Muscle of back (tissue), 11 donors: ENCODE results near the gene RFXAP. TPM values are rescaled to one million over a fixed set of nuclear protein-coding genes. Genes with fewer than 3 reads are reported as not detected.
A peak's percentile ranks its signal among the peaks of the same experiment; 100 is the strongest.

ENCODE experiments used
- DNase-seq, 3 donors: peaks; one replicate each; pipeline versions ENCODE4 v3.0.0 to v3.0.0-alpha.2; 2013
- polyA plus RNA-seq, 10 donors: library from polyadenylated mRNA; unstranded; fragments of 120-200 nt; gene quantifications; one replicate each; pipeline ENCODE4 v1.2.1, GENCODE V29; 2013; ENCODE audit not compliant: insufficient read length in 10 of 10

The RFXAP gene
- polyA plus RNA-seq, 10 donors: 8.1 to 15.0 (median 11.3) TPM

DNA sequence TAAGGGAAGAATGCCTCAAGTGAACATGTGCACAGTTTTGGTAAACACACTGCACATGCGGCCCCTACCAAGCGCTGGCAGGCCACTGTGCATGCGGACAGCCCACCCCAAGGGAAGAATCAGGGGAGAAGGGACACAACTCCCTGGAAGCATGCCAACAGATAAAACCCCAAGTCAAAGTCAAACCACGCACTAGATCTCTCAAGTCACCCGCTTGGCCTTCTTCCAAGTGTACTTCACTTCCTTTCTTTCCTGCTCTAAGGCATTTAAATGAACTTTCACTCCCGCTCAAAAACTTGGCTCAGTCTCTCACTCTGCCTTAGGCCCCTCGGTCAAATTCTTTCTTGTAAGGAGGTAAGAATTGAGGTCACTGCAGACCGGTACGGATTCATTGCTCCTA is 4.6 kb upstream of the RFXAP start:
- peak in 1 of 3 donors; percentile 21 for DNase-seq

DNA sequence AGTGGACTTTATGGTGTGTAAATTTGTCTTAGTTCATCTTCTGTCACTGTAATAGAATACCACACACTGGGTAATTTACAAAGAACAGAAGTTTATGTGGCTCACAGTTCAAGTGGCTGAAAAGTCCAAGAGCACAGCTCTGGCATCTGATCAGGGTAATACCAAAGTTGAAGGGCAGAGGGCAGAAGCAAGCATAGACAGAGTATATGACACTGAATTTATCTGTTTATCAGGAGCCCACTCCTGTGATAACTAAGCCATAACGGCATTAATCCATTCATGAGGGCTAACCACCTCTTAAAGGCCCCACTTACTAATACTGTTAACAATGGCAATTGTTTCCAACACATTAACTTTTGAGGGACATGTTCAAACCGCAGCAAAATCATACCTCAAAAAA is 4.0 kb upstream of the RFXAP start:
- no peak for DNase-seq

DNA sequence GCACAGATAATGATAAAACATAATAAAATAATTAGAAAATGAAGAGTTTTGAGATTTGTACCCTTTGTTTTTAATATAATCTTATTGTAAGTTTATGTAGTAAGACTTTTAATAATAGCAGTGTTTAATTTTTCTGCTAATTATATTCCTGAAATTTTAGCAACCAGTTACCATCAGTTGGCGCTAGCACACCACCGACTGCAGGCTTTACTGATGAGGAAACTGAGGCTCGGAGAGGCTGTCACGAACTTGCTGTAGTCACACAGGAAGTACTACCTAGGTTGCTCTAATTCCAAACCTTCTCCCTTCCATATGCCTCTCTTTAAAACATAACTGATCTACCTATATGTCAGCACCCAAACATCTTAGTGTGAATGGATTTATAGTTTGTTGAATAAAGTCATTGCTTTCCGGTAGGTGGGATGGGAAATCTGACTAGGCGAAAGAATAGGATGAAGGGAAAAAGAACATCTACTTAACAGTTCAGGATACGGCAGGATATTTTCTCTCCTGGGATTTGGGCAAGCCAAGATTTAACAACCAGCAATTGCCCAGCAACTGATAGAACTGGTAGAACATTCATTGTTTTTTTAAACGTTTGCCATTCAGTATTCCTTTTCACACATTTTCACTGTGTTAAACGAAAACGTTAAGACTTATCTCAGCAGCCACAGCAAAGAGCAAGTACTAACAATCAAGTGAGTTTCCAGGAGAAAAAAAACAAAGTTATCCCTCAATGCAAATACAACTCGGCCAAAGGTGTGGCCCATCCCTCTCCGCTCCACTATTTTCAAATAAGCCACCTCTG is 822 bp upstream of the RFXAP start:
- DNase-seq: no peak

DNA sequence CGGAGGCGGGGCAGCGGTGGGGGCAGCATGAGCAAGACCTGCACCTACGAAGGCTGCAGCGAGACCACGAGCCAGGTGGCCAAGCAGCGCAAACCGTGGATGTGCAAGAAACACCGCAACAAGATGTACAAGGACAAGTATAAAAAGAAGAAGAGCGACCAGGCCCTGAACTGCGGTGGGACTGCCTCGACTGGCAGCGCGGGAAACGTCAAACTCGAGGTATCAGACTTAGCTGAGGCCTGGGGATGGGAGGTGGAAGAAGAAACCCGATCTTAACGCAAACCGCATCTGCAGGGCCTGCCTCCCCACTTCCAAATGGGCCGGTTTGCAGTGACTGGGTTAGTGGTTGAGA is 693 bp downstream of the RFXAP start:
- DNase-seq: no peak

DNA sequence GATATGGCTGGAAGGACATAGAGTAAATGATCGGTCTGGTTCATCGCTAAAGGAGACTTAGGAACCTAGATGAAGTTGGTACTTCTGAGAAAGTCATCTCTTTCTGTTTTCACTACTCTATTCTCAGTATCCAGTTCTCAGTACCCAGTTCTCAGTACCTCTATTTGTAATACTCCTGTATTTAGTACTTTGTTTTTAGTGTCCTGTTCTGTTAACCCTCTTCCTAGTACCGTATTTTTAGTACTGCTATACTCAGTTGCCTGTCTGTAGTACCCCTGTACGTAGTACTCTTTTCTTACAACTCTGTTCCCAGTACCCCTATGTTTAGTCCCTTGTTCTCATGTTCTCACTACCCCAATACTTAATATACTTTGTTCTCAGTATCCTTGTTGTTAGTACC is 1.2 kb downstream of the RFXAP start:
- no peak for DNase-seq

DNA sequence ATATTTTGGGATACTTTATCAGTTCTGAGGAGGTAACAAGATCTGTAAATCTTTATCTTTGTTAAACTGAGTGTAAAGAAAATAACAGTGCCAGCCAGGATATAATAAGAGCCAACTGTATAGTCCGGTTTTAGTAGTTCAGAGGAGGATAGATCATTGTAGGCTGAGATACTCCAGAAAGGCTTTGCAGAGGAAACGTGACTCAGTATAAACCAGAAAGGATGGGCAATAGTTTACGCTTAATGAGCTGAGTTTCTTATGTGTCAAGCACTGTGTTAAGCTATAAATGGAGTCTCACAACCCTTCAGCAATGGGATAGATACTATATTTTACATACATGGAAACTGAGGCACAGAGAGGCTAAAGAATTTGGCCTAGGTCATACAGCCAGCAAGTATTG is 3.8 kb downstream of the RFXAP start:
- DNase-seq: no peak

DNA sequence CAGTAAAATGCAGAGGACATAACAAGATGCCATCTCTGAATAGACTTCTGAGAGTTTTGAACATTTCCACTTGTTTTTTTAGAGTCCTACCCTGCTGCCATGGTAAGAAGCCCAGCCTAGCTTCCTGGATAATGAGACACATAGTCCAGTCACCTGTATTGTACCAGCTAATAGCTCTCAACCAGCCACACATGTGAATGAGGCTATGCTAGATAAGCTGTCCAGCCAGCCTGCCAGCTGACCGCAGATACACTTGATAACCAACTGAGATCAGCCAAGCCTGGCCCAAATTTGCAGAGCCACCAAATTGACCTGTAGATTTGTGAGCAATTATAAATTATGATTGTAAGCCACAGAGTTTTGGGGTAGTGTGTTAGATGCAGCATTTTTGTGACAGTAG is 10.7 kb downstream of the RFXAP start:
- DNase-seq: no peak

DNA sequence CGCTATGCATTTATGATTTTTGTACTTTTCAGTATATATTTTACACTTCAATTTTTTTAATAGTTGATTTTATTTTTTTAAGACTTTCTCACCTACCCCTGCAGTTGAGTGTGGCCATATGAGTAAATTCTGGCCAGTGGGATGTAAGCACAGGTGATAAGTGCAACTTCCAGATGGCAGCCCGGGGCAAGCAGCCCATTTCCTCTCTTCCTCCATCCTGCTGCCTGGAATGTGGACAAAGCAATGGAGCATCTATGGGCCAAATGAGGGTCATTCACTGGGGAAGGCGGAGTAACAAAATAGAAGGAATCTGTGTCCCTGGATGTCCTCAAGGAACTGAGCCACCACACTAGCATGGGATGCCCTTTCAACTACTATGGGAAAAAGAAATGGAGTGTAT is 12.3 kb downstream of the RFXAP start:
- no peak for DNase-seq

DNA sequence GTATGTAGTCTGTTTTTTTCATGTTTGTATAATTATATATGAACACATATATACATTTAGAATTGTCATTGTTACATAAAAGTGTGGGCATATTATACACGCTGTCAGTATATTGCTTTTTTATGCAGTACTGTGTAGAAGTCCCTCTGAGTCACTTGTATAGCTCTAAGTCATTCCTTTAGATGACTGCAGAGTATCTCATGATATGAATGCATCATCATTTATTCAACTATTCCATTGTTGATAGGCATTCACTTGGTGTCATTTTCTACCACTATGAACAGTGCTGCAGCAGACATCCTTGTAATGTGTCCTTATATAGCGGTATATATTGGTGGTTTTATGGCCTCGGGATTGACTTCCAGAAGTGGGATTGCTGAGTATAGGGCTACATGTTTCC is 15.3 kb downstream of the RFXAP start:
- DNase-seq: no peak

DNA sequence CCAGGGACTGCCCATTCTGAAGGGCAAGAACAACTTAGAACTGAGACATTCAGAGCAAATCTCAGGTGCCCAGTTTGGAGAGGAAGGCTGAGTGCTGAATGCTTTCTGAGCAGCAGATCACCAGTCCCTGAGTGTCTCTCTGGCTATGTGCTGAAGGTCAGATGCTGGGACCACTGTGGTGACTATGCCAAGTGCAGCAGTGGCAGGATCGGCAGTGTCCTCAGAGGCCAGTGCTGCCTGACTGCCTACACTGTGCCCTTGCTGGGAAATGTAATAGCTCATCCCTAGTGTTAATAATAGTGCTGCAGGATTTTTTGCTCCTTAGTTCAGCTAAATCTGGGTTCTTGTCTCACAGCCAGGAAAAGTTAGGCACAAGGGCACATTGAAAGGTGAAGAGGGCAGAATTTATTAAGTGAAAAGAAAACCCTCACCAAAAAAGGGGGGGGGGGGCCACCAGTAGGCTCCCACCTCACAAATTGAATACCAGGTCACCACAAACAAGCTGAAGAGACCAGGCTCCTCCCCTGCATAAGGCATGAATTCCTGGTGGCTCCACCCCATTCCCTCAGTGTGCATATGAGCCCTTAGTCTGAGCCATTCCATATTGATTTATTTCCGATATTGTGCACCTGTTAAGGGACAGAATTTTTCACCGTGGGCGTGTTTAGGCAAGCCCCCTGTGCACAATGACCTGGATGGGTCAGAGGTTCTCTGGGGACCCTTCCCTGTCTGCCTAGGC is 18.5 kb downstream of the RFXAP start:
- DNase-seq: no peak

DNA sequence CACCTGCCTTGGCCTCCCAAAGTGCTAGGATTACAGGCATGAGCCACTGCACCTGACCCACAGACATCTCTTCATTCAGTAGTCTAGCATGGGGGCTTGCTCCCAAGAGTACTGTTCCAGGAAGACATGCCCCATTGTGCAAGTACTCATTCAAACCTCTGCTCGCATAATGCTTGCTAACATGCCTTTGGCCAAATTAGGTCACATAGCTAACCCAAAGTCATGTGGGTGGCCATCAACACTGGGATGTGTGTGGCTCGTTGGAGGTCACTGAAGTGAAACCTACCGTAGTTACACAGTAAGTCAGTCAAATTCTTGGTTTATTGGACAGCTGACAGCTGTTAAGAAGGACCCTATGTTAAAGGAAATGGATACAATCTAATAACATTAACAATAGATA is 20.3 kb downstream of the RFXAP start:
- no peak for DNase-seq

DNA sequence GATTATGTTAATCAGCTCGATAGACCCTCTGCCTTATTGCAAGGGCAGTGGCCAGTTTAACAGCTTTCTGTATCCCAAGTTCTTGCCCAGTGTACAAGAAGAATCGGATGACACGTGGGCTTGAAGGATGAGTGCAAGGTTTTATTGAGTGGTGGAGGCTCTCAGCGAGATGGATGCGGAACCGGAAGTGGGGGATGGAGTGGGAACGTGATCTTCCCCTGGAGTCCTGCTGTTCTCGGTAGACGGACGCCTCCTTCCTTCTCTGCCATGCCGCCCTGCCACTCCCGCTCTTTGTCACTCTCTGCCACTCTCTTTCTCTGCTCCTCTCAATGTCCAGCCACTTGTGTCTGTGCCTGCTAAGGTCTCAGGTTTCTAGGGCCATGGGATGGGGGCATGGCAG is 21.0 kb downstream of the RFXAP start:
- no peak for DNase-seq

DNA sequence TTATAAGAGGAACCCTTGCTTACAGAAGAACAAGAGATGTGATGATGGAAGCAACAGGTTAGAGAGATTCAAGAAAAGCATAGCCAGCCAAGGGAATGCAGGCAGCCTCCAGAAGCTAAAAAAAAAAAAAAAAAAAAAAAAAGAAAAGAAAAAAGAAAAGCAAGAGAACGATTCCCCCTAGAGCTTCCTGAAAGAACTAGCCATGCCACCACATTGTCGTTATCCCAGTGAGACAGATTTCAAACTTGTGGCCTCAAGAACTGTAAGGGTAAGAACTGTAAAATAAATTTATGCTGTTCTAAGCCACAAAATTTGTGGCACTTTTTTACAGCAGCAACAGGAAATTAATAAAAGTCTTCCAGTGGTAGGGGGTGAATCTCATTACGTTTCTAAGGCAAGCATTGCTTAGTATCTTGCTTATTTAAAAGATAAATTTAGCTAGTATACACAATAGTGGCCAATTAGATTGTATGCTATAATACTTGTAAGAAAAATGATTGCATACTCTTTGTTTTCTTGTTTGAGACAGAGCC is 21.8 kb downstream of the RFXAP start:
- DNase-seq: no peak

DNA sequence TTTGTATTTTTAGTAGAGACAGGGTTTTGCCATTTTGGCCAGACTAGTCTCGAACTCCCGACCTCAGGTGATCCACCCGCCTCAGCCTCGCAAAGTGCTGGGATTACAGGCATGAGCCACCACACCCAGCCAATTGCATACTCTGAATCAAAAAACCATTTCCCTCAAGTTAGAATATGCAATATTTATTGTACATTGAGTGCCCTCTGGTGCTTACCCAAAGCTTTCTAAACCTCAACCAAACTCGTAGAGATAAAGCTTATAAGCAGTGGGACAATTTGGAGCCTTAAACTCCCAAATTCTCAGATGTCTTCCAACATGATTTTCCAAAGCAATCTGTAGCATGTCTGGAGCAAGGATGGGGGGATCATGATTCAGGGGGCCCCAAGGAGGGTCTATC is 22.4 kb downstream of the RFXAP start:
- DNase-seq: no peak

DNA sequence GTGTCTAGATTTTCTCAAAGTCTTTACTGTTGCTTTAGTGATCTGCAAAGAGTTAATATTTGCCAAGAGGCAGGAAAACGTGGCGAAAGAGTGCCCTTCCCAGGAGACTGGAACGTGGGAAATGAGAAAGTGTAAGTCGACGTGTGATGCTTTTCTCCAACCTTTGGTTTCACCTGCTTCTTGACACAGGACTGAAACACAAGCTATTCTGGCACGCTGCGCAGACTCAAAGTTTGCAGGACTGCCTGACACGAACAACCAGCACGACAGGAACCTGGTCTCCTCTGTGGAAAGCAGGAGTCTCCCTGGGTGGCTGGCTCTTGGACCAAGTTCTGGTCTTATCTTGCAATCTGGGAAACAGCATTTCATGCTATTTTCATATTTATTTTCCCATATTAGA is 28.6 kb downstream of the RFXAP start:
- DNase-seq: no peak

DNA sequence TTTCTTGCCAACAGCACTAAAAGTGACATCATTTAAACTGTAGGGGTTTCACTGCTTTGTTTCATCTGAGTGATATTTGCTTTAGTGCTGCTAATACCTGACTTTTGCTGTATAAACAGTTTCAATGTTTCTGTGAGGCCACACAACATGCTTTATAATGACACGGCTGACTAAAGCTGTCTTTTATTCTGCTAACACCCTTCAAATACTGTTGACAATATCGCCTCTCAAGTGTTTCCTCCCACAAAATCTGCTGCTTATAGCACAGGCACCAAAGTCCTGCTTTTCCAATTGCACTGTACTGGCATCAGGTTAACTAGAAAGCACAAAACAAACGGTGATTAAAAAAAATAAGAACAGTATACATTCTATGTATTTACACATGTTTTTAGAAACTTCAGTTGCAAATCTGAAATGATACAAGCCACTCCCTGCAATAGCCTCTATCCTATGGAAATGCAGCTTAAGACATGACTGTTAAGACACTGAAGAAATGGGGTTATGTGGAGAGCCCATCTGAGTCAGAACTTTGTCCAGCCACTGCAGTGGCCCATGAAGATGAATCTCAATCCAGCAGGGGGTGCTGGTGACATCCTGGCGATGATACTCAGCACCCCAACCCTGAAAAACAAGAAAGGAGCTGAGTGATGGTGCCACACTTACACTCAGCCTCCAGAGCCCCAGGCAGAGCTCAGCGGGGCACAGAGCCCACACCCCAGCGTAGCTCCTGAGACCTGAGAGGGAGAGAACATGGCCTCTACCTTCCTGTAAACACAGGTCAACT is 29.4 kb downstream of the RFXAP start:
- no peak for DNase-seq

DNA sequence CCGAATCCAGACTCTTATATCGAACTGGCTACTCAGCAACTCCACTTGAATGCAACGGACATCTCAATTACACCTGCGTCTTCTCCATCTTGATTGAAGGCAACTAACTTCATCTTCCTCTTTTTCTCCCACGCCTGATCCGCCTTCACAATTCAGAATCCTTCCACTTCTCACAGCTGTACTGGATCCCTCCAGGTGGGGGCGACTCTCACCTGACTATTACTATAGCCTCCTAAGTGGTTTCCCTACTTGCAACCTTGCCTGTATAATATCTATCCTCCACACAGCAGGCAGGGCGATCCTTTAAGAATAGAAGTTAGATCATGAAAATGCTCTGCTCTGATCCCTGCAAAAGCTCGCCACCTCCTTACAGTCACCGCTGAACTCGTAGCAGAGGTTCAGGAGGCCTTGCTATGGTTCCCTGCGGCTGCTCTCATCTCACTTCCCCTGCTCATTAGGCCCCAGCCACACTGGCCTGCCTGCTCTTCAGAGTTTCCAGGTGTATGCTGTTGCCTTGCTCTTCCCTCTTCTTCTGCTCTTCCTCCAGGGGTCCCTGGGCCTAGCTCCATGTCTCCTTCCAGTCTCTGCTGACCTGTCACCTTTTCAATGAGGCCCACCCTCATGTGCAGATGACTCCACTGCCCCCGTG is 31.9 kb downstream of the RFXAP start:
- DNase-seq: no peak

DNA sequence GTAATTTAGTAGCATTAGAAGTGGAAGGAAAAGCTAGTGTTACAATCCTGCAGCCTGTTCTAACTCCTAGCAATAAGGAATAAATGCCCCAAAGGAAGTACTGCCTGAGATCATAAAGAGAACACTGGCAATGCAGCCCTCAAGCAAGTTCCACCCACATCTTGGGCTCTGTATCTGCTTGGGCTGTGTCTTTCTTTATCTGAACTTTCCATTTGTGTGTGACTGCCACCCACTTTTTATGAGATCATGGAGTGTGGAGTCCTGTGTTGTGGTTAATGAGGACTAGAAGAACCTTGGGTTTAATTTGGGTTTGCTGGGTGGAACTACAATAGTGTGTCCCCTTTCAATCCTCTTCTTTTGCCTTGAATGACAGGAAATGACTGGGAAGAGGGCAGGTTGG is 38.2 kb downstream of the RFXAP start:
- DNase-seq: no peak

DNA sequence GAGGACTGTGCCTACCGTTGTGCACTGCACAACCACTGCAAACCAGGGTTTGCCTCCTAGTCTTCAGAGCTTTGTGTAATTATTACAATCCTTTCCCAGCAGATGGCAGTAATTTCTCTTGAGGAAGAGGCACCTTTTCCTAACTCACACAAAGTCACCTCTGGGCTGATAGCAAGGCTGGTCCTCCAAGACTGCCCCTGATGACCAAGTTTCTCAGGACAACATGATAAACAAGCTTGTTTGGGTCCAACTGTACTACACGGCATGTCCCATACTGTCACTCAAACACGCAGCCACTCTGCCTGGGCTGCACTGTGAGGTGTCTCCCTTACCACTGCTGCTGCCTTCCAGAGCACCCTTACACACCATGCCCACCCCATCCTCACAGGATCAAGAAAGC is 39.3 kb downstream of the RFXAP start:
- peak; percentile 24 to 59 (median 31) for DNase-seq

DNA sequence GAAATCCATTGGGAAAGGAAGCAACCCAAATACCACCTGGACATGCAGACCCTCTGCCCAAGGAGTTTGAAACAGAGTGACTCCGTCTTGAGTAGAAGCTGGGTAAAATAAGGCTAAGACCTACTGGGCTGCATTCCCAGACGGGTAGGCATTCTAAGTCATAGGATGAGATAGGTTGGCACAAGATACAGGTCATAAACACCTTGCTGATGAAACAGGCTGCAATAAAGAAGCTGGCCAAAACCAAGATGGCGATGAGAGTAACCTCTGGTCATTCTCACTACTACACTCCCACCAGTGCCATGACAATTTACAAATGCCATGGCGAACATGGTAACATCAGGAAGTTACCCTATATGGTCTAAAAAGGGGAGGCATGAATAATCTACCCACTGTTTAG is 40.2 kb downstream of the RFXAP start:
- DNase-seq: no peak

DNA sequence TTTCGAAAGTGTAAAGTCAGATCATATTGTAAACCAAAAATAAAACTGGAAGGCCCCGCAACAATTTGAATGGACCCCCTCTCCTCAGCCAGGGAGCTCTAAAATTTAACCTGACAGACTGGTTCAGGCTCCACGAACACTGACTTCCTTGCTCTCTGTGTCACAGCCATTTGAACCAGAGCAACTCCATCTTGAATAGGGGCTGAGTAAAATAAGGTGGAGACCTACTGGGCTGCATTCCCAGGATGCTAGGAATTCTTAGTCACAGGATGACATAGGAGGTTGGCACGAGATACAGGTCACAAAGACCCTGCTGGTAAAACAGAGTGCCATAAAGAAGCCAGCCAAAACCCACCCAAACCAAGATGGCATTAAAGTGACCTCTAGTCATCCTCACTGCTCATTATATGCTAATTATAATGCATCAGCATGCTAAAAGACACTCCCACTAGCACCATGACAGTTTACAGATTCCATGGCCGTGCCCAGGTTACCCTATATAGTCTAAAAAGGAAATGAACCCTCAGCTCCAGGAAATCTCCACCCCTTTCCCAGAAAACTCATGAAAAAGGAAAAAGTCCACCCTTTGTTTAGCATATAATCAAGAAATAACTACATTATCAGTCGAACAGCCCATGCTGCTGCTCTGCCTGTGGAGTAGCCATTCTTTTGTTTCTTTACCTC is 43.1 kb downstream of the RFXAP start:
- no peak for DNase-seq
